CD4-positive, alpha-beta T cell treated with Interleukin-4 for 1 hour (primary cell): ENCODE measurements around the gene TNNC2.
A peak's percentile ranks its signal among the peaks of the same experiment; 100 is the strongest.
"Not testable (repeated sequence)": the region's sequence is repeated elsewhere in the genome, so short reads cannot be mapped to it uniquely, and the experiment has no call there.

ENCODE experiments used
- DNase-seq, 2 donors: peaks; one replicate each; pipeline ENCODE4 v3.0.0-alpha.2; 2020 to 2022

Gene TNNC2

DNA sequence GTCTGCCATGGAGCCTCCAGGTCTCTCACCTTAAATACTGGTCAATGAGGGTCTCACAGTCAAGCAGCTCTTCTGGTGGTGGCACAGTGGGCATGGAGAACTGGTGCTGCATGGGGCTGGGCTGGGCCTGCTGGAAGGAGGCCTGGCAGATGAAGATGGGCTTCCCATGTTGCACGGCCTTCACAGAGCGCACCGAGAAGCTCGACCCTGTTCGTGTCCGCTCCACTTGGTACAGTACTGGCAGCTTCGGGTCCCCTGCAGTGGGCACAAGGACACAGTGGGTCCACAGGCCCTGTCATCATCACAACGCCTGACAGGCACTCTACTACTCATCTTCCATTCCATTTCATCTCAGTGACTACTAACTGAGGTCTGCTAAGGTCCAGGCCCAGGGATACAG is 21.3 kb upstream of the TNNC2 start:
- DNase-seq: no peak

- no peak for DNase-seq
Observed at GRCh38 chr20:45845452-45845851, 18.3 kb upstream of the TNNC2 start.

GRCh38 chr20:45843506-45843905 is 16.4 kb upstream of the TNNC2 start:
- no peak for DNase-seq

- no peak for DNase-seq
Observed at GRCh38 chr20:45842169-45842812, 15.2 kb upstream of the TNNC2 start.

- no peak for DNase-seq
Observed at GRCh38 chr20:45841407-45842129, 14.5 kb upstream of the TNNC2 start.

DNA sequence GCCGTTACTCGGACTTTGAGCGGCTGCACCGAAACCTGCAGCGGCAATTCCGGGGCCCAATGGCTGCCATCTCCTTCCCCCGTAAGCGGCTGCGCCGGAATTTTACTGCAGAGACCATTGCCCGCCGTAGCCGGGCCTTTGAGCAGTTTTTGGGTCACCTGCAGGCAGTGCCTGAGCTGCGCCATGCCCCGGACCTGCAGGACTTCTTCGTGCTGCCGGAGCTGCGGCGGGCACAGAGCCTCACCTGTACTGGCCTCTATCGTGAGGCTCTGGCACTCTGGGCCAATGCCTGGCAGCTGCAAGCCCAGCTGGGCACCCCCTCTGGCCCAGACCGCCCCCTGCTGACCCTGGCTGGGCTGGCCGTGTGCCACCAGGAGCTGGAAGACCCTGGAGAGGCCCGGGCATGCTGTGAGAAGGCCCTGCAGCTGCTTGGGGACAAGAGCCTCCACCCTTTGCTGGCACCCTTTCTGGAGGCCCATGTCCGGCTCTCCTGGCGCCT is 13.6 kb upstream of the TNNC2 start:
- no peak for DNase-seq

DNA sequence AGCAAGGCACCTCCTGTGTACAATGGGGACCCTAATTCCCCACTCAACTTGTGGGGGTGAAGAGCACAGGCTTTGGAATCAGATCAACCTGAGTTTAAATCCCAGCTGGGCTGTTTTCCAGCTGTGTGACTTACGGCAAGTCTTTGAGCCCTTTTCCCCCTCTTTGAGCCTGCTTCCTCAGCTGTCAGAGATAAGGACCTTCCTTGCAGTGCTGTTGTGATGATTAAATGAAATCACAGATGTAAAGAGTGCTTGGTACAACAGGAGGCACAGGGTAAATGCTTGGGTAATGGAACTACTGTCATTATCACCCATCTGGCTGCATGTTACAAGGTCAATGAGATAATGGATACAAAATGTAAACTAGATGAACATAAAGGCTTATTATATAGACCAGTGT is 9.7 kb upstream of the TNNC2 start:
- DNase-seq: no peak

DNA sequence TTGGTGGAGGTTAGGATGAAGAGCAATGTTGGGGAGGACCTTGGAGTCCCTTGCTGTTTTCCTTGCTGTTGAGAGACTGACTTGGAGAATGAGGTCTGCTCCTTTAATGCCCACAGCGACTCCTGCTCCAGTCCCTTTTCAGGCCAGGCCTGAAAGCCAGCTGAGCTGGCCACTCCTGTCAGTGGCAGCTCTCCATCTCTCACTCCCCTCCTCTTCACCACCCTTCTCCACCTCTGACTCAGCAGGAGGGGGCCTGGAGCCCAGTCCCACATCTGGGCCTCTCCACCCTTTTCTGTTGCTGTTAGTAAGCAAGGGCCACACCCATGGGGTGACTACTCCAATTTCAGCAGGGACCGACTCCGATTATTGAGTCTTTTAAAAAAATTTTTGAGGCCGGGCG is 8.7 kb upstream of the TNNC2 start:
- DNase-seq: no peak

DNA sequence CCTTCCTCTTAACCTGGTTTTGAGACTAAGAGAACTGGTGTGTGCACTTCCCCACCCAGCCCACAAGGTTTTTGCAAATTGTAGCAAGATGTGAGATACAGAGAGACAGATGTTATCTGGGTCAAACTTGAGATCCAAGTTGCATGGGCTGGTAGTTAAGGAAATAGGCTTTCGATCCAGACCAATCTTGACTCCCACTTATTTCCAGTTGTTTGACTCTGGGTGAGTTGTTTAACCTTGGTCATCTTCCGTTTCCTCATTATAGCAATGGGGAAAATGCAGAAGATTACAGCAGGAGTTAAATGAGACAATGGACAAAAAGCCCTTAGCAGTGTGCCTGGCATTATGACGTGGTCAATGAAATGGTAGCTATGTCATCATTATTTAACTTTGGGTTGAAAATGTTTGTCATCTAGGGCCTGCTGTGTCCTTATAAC is 8.2 kb upstream of the TNNC2 start:
- DNase-seq: no peak

GRCh38 chr20:45834797-45835161 is 7.7 kb upstream of the TNNC2 start:
- DNase-seq: no peak

GRCh38 chr20:45833883-45834796 is 7.0 kb upstream of the TNNC2 start:
- peak; percentile 41 to 48 for DNase-seq

- peak; percentile 26 to 29 for DNase-seq
Observed at GRCh38 chr20:45833030-45833882, 6.1 kb upstream of the TNNC2 start, which contains the start of gene SNX21. SNX21 (plus strand) TSS chr20:45833799; CDS start chr20:45833920, 121 bp downstream.

DNA sequence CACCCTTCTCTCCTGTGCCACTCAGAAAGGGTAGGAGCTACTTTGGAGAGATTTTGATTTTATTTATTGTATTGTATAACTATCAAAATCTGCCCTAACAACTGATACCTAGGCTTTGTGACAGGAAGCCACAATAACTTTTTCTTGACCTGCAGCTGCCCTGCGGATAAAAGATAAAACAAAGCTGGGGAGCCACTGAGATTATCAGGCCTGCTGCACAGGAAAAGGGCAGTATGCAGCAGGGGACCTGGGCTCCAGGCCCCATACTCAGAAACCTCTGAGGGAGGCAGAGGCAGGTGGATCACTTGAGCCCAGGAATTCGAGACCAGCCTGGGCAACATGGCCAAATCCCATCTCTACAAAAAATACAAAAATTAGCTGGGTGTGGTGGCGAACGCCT is 5.5 kb upstream of the TNNC2 start:
- no peak for DNase-seq

DNA sequence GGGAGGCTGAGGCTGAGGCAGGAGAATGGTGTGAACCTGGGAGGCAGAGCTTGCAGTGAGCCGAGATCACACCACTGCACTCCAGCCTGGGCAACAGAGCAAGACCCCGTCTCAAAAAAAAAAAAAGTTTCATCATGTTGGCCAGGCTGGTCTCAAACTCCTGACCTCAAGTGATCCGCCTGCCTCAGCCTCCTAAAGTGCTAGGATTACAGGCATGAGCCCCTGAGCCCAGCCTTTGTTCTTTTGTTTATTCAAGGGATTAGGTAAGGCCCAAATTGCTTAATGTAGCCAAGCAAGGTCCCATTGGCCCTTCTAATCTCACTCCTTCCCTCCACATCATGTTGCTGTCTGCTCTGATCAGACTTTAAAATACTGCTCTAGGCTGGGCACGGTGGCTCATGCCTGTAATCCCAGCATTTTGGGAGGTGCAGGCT is 2.6 kb upstream of the TNNC2 start:
- DNase-seq: not testable (repeated sequence)

DNA sequence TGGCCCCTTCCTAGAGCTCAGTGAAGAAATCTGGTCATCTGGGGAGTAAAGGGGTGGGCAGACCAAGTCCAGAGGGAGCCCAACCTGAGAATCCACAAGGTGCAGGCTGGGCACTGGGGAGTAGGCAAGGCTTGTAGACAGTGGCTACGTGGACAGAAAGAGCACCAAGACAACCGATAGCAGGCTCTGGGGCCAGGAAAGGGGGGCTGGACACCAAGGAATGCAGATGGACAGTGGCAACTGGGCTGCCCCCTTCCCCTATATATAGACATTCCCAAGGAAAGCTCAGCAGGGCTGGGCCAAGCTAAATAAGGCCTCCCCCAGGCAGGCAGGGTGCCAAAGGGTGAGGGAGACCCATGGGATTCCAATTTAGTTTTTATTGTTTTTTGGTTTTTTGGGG is 1.5 kb upstream of the TNNC2 start:
- DNase-seq: no peak

DNA sequence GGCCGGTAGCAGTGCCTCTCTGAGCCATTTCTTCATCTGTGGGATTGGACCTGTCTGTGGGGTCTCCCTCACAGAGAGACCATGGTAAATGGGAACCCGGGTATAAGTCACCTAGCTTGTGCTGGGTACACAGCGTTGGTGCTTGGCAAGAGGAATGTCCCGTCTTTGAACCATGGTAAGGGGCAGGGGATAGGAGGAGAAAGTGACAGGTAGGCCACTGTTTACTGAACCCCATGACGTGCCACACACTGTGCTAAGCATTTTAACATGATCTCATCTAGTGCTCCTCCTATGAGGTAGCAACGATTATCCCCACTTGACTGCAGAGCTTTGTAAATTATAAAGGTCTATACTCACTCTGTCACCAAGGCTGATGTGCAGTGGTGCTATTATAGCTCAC is 600 bp upstream of the TNNC2 start:
- no peak for DNase-seq

DNA sequence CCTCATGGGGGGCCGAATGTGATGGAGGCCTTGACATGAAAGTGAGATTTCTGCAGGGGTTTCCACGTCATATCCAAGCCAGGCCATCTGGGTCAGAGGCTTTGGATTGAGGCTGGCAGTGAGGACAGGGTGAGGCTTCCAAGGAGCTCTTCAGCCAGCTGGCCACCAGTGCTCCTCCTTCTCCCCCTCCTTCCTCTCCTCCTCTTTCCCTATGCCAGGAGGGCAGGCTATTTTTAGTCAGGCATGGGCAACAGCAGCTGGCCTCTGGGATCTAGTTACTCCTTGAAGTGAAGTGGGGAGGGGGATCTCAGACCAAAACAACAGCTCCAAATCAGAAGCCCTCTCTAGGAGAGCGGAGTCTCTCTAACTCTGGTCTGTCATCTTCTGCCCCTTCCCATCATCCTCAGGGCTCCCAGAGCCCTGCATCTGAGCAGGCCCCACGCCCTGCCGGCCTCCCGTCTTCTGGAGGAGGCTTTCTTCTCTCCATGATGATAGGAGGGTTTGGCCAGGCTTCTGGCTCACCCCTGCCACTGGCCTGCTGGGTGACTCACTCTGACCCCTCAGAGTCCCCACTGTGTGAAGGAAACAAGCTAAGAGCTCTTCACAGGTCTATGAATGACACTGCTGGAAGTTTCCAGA is 612 bp downstream of the TNNC2 start:
- no peak for DNase-seq

DNA sequence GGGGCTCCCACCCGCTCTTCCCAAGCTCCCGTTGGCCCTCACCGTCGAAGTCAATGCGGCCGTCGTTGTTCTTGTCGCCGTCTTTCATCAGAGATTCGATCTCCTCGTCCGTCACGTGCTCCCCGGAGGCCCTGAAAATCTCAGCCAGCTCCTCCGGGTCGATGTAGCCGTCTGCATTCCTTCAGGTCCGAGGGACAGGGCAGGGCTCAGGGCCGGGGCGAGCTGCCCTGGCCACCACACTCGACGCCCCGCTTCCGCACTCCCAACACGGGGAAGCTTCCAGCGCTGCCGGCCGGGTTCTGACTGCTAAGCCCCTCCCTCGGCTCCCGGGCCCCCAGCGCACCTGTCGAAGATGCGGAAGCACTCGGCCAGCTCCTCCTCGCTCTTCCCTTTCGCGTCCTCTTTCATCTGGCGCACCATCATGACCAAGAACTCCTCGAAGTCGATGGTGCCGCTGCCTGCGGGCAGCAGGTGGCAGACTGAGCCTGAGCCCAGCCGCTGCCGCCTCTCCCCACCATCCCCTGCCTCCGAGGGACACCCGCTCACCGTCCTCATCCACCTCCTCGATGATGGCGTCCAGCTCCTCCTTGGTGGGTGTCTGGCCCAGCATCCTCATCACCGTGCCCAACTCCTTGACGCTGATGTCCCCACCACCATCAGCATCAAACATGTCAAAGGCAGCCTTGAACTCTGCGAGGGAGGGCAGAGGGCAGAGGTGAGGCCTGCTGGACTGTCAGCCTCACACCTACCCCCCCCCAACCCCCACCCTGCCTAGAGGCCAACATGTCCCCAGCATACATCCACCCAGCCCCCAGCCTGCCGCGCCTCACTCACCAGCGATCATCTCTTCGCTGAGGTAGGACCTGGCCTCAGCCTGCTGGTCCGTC is 2.9 kb downstream of the TNNC2 start:
- DNase-seq: peak; percentile 55 to 57

- DNase-seq: no peak
Observed at GRCh38 chr20:45822857-45823256, 4.3 kb downstream of the TNNC2 start.

- no peak for DNase-seq
Observed at GRCh38 chr20:45821947-45822346, 5.2 kb downstream of the TNNC2 start.

DNA sequence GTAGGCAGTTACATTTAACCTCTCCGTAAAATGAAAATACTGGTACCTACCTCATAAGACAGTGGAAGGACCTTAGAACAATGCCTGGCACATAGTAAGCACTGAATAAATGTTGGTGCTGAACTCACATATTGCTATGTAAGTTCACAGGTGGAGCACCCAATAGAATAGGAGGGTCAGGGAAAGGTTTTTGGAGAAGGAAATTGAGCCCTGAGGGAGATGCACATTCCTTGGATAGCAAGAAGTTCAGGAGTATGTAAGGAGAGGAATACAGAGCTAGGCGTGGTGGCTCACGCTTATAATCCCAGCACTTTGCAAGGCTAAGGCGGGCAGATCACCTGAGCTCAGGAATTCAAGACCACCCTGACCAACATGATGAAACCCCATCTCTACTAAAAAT is 7.6 kb downstream of the TNNC2 start:
- no peak for DNase-seq
